Brain microvascular endothelial cell (primary cell): ENCODE measurements around the gene CSMD2.

Experiments used
- DNase-seq: peaks from one replicate; pipeline ENCODE4 v3.0.0-alpha.2; 2020
- H3K27ac ChIP-seq: fragments of 250-450 bp; sonication (Bioruptor Pico); 2 replicates; pipeline ENCODE4 v1.5.1; 2020; ENCODE audit warnings: mild to moderate bottlenecking, moderate library complexity
- H3K27me3 ChIP-seq: fragments of 250-450 bp; sonication (Bioruptor Pico); replicated peaks from 2 replicates; pipeline ENCODE4 v1.5.1; 2020; ENCODE audit warnings: mild to moderate bottlenecking
- H3K36me3 ChIP-seq: fragments of 250-450 bp; sonication (Bioruptor Pico); replicated peaks from 2 replicates; pipeline ENCODE4 v1.5.1; 2020; ENCODE audit warnings: mild to moderate bottlenecking
- H3K4me3 ChIP-seq: 2 replicates; pipeline ENCODE4 v1.5.1; 2011; ENCODE audit warnings: low read depth, mild to moderate bottlenecking, control low read depth, low read length, moderate library complexity
- in situ Hi-C: cut with HindIII; loops from 2 replicates; pipeline ENCODE4 v1.10.0; 2017; ENCODE audit warnings: low sequenced_read_pairs, low pct_ligation_motif_present
- TF ChIP-seq, protein P1 (sequence below): IDR thresholded peaks from 2 replicates; pipeline ENCODE4 v1.5.1; 2011; ENCODE audit warnings: low read depth, mild to moderate bottlenecking, moderate library complexity, low read length, control low read depth, inconsistent platforms; ENCODE audit errors: missing control alignments

Gene CSMD2

GRCh38 chr1:33706634-33707255, 458.3 kb downstream of the CSMD2 start:
- DNase-seq, result no peak
- Histone ChIP-seq H3K4me3 (no peak overlapping the region), H3K27me3 (no peaks in the 10 kb centered on the region), H3K27ac (no peak overlapping the region), H3K36me3 (no peaks in the 10 kb centered on the region)
- TF ChIP-seq, protein P1, sequence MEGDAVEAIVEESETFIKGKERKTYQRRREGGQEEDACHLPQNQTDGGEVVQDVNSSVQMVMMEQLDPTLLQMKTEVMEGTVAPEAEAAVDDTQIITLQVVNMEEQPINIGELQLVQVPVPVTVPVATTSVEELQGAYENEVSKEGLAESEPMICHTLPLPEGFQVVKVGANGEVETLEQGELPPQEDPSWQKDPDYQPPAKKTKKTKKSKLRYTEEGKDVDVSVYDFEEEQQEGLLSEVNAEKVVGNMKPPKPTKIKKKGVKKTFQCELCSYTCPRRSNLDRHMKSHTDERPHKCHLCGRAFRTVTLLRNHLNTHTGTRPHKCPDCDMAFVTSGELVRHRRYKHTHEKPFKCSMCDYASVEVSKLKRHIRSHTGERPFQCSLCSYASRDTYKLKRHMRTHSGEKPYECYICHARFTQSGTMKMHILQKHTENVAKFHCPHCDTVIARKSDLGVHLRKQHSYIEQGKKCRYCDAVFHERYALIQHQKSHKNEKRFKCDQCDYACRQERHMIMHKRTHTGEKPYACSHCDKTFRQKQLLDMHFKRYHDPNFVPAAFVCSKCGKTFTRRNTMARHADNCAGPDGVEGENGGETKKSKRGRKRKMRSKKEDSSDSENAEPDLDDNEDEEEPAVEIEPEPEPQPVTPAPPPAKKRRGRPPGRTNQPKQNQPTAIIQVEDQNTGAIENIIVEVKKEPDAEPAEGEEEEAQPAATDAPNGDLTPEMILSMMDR, result no peak
- in situ Hi-C loops, result no loop called here

DNA sequence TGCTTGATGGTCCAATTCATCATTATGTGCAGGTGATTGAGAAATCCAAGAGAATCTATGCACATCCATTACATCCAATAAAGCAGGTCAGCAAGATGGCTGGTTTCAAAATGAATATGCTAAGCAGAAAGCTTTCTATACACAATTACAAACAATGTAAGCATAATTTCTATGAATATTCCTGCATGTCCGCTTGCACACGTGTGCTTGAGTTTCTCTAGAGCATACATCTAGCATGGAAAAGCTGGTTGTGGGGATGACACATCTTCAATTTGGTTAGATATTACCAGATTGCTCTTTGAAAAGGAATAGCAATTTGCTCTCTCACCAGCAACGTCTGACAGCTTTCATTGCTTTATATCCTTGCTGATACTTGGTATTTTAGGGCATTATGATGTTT, 461.6 kb downstream of the CSMD2 start:
- in situ Hi-C loops, result no loop called here
- H3K27ac ChIP-seq, result no peak overlapping the region
- no peaks in the 10 kb centered on the region for H3K36me3 ChIP-seq
- no peak for DNase-seq
- TF ChIP-seq, protein P1, result no peak
- H3K4me3 ChIP-seq, result no peak overlapping the region
- no peaks in the 10 kb centered on the region for H3K27me3 ChIP-seq

DNA sequence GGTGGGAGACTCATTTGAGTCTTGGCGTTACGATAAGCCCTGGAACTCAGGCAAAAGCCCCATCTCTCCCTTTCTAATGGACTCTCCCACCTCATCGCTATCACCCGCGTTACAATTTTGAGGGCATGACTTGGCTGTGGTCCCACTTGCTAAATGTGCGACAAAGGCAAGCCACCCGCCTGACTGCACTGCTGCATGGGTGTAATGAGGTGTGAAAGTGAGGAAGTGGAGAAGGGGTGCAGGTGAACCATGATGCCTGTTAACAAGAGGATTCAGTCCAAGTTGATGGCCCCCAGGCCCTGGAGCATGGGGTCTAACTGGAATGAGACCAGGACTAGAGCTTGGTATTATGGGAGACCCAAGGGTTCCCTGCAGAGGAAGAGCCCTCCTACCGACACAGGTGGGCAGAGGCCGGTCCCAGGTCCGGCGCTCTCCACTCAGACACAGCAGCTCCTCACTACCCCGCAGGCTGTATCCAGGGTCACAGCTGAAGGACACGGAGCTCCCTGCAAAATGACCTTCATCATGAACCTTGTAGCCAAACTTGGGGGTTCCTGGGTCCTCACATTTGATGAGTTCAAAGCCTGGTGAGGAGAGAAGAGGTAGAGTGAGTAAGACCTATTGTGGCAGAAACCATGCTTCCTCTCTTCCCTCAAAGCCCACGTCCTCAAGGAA, 466.5 kb downstream of the CSMD2 start:
- in situ Hi-C loops, result no loop called here
- no peak for DNase-seq
- Histone ChIP-seq H3K27ac (no peak overlapping the region), H3K27me3 (no peaks in the 10 kb centered on the region), H3K36me3 (no peaks in the 10 kb centered on the region), H3K4me3 (no peak overlapping the region)
- TF ChIP-seq, protein P1, result no peak

- Histone ChIP-seq H3K36me3 (no peaks in the 10 kb centered on the region), H3K4me3 (no peak overlapping the region), H3K27ac (no peak overlapping the region), H3K27me3 (no peaks in the 10 kb centered on the region)
- TF ChIP-seq, protein P1, result no peak
- in situ Hi-C loops, result no loop called here
- no peak for DNase-seq
These were observed 467.2 kb downstream of the CSMD2 start for GRCh38 chr1:33697816-33698215.

DNA sequence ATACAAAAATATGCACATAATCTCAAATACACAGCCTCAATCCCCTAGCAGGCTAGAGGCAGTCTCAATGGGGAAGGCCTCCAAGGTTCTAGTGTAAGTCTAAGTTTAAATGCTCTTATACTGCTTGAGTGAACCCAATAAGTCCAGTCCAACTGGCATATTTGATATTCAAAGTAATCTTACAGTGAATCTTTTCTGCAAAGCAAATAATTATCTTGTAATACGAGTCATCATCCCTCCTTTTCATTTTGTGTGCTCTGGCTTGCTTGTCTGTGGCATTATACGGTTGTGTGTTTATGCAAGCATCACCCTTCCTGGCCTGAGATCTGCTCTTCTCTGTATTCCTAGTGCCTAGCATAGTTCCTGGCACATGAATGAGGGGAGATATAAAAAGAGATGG, 468.1 kb downstream of the CSMD2 start:
- no peak overlapping the region for H3K27ac ChIP-seq
- no peaks in the 10 kb centered on the region for H3K27me3 ChIP-seq
- no peaks in the 10 kb centered on the region for H3K36me3 ChIP-seq
- DNase-seq, result no peak
- no peak overlapping the region for H3K4me3 ChIP-seq
- in situ Hi-C loops, result no loop called here
- TF ChIP-seq, protein P1, result no peak
